ENCODE data around the gene DTX3L.

GRCh38 chr3:122536632-122537001, 27.5 kb upstream of the DTX3L start:
- no peak for TF ChIP-seq RB1 (IDR thresholded peaks at IDR 0.05; ENCODE audit: borderline replicate concordance)
- TF ChIP-seq HCFC1 (IDR thresholded peaks at IDR 0.05; ENCODE audit: low read length): no peak
- TF ChIP-seq CTCF (IDR thresholded peaks at IDR 0.05 in 2 of 3, conservative IDR thresholded peaks at IDR 0.05 in 1 of 3; ENCODE audit: control insufficient read depth in 2 of 3, extremely low read depth in 1 of 3, insufficient read depth in 1 of 3, low read depth in 3 of 3, low read length in 3 of 3): no peak
